ENCODE results near the gene SND1.
"Not testable (repeated sequence)": the region's sequence is repeated elsewhere in the genome, so short reads cannot be mapped to it uniquely, and the experiment has no call there.

SND1 gene

DNA sequence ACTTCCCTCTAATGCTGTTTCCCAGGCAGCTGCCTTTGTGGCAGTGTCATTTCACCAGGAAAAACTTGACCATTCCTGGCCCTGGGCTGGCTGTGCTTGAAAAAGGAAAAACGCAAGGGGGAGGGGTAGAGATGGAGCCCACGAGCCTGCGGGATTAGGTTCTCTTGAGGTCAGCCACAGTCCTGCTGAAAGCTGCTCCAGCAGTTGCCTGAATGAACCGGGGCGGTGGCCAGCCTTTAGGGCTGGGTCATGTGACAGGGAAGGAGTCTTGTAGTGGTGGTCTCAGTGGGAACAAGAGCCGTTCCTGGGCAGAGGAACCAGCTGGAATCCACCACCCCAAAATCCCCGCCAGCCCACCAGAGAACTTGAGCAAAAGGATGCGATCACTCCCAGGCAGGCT lies 430.4 kb downstream of the SND1 start:
- no peak for DNase-seq

DNA sequence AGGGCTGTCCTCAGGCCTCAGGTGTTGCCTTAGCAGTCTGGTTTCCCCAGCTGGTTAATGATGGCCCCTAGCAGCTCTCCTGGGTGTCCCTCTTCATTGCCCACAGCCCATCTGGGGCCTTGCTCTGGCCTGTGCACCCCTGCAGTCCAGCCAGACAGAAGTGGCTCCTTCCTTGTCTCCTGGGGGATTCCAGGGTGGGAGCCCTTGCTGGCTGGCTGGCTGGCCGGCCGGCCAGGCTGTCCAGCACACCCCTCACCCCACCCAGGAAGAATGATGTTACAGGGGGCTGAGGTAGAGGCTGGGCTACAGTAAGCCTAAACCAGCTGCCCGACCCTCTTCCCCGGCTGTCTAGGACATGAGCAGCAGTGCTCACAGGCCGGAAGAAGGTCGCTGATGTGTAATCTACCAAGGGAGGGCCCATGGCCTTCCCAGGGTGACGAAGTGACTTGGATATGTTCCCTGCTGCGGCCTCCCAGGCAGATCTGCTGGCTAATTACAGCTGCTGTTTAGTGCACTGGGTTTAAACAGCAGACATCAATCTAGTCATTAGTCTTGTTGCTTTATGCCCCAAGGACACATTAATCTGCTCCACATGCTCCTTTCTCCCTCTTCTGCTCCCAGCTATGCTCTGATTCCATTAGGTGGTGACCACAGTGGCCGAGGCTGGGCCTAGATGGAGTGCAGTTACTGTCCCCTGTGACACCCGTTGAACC lies 433.1 kb downstream of the SND1 start:
- no peak for DNase-seq

DNA sequence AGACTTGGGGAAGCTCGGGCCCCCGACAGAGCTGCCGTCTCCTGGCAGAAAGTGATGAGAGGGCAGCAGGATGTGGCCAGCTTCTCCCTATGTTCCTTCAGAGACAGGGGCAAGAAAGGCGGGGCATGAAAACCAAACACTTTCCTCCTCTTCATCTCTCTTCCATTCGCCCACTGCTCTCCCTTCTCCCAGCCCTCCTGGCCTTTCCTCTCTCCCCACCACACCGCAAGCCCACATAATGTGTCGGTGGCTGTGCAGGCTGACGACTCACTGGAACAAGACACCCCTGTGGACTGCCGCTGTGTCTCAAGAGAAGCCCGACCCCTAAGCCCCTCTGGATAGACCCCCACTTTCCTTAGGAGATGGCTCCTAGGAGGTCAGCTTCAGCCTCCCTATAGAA lies 438.5 kb downstream of the SND1 start:
- DNase-seq, result no peak

DNA sequence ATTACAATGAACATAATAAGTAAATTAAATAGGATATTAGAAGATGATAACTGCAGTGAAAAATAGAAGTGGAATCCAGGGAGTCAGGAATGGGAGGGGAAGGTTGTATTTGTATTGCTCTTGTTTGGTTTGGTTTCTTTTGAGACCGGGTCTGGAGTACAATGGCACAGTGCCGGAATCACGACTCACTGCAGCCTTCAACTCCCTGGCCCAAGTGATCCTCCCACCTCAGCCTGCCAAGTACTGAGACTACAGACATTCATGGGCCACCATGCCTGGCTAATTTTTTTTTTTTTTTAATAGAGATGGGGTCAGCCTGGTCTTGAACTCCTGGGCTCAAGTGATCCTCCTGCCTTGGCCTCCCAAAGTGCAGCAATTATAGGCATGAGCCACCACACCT lies 439.1 kb downstream of the SND1 start:
- no peak for DNase-seq

DNA sequence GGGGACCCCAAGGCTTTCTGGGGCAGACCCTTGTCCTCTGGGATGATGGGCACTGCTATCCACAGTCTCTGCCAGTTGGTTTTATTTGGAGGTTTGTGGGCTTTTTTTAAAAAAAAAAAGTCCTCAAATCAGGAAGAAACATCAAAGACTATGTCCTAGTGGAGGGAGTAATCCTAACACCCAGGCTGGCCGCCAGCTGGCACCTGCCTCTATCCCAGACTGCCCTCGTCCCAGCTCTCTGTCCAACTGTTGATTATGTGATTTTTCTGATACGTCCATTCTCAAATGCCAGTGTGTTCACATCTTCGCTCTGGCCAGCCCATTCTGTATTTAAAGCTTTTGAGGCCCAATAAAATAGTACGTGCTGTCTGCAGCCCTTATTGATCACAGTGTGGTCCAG lies 440.2 kb downstream of the SND1 start:
- no peak for DNase-seq

DNA sequence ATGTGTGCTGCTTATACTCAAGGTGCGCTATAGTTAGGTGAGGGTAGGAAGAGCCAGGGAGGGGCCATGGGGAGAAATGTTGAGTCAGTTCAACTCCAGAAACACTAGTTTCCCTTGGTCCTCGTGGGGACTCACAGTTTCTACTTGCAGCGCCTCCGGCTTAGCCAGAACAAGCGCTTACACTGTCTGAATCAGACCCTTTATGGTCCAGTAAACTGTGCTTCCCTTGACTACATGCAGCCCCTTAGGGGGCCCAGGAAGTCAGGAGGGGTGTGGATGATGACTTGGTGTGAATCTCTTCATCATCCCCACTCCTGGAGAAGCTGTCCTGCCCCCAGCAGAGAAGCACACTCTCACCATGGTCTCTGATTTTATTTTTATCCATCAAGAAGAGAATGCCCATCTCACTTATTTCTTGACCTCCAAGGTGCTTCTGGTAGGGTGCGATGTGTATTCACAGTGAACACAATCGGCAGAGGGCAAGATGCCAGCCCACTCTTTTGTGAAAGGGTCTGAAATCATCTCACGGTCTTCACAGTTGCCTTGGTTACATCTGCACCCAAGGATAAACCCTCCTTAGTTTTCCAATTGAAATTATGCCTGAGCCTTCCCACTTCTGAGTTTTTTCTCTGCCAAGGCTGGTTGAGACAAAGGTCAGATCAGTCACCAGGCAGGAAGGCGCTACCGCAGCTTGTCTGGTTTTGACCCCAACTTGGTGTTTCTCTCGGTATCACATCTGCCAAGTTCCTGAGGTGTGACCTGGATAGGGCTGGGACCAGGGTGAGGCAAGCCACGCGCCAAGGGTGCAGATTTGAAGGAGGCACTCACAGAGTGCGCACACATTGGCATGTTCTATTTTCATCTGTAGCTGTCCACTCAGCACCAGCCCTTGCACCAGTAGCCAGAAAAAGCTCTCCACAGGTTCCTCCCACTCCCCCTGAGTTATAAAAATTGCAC lies 441.9 kb downstream of the SND1 start:
- DNase-seq, result no peak

DNA sequence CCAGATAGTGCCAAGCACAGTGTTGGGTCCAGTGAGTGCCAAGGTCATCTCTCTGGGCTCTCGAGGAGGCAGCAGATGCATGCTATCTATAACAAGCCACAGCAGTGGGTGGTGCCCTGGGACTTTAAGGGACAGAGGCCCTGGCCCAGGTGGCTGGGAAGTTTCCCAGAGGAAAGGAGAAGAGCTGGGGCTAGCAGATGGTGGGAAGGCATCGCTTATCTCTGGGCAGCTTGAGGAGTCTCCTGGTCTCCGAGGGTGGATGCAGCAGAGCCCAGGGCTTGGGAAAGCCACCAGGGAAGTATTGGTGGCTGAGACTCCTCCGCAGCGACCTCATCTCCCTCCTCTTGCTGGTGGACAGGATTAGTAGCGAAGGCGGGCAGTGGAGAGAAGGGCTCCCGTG lies 442.7 kb downstream of the SND1 start:
- DNase-seq, result no peak

DNA sequence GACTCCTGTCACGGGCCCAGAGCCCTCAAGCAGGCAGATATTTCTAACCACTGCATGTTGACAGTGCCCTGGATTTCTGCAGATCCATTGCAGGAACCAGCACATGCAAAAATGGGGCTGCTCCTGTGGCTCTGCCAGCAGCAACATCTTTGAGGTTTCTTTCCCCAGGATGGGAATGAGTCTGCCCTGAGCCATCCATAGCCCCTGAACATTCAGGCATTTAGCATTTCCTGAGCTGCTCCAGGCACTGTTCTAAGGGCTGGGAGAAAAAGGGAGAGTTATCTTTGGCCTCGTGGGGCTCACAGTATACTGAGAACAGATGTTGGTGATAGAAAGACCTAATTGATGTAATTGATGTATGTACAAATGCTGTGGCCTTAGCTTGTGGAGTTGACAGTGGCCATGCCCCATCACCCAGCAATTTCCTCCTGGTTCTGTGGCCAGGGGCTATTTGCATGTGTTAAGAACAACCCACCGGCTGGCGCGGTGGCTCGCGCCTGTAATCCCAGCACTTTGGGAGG lies 445.3 kb downstream of the SND1 start:
- DNase-seq, result no peak

DNA sequence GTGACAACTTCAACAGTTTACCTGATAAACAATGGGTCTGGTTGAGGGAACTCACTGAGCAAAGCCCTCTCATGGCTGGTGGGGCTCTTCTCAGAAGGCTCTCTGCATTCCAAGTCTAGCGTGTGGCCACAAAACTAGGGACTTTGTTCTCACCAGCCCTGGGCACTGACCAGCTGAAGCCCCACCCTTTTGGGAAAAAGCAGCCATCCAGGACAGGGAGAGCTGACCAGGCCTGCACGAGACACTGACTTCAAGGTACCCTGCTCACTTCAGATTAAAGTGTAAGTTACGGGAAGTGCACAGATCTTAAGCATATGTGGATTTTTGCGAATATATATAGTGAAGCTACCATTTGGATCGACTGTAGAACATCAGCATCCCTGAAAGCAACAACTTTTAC lies 446.6 kb downstream of the SND1 start:
- DNase-seq, result no peak

DNA sequence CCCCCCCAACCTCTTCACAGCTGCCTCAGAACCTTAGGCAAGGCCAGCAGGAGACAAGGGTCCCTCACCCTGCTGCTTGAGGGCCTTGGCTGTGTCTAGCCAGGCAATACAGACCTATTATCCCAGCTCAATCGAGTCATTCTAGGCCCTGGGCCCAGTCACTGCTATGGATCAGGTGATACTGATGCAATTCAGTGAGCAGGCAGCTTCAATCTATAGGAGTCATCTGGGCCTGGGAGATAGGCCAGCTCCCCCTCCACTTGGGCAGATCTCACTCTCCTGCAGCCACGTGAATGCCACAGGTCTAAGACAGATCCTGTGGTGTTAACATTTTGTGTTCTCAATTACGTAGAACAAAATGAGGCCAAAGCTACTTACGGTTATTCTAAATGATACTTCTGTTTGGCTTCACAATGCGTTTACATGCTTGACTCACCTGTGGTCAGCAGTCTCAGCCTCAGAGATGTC lies 447.2 kb downstream of the SND1 start:
- DNase-seq, result no peak

DNA sequence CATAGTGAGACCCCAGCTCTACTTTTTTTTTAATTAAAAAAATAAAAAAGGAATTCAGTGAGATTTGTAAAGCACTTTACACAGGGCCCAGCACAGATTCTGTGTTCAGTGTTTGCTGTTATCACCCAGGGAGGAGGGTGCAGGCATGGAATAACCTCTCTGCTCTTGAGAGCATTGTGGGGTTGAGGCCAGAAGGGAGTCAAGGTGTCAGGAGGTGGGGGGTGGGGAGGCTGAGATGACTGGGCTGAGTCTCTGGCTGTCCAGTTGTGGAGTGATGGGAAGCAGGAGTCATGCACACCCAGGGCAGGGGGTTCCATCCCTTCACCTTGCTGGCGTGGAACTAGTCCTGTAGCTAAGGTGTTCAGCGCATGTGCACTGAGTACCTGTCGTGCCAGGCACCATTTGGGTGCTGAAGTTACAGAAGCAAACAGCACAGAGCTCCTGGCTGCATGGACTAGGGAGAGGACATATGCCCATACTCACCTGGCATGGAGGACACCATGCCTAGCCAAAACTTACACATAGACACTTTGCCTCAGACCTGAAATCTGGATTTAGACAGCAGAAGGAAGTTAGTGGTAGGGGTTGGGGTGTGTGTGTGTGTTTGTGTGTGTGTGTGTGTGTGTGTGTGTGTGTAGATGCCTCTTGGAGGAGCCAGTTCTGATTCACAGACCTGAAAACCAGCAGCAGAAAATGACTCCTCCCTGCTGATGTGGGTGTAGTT lies 448.4 kb downstream of the SND1 start:
- DNase-seq, result no peak

DNA sequence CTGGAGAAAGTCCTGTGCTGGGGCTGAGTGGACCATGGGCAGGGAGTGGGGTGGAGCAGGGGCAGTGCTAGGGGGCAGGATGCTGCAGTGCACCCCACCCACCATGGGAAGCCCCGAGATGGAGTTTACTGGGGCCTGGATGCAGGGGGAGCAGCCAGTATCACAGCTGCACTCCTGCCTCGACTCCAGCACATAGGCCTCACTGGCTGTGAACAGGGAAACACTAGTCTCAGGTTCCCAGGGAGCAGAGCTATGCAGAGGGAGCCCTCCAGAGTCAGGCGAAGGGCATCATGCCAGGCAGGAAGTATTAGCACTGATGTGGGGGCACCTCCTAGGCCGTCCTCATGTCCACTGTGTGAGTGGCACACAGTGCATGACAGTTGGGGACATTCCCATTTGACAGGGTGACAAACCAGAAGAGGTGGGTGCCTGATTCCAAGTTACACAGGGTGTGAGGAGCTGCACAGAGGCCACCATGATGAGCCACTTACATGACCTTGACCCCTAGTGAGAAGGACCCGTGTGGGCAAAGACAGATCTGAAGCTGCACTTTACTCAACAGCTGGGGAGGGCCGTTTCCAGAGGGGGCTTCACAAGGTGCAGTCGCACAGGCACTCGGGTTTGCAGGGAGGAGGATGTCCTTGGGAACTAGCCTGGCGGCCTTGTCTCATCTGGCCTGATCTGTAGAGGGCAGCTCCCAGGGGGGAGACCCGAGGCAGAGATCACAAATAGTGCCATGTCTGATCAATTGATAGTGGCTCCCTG lies 449.1 kb downstream of the SND1 start:
- DNase-seq, result no peak

DNA sequence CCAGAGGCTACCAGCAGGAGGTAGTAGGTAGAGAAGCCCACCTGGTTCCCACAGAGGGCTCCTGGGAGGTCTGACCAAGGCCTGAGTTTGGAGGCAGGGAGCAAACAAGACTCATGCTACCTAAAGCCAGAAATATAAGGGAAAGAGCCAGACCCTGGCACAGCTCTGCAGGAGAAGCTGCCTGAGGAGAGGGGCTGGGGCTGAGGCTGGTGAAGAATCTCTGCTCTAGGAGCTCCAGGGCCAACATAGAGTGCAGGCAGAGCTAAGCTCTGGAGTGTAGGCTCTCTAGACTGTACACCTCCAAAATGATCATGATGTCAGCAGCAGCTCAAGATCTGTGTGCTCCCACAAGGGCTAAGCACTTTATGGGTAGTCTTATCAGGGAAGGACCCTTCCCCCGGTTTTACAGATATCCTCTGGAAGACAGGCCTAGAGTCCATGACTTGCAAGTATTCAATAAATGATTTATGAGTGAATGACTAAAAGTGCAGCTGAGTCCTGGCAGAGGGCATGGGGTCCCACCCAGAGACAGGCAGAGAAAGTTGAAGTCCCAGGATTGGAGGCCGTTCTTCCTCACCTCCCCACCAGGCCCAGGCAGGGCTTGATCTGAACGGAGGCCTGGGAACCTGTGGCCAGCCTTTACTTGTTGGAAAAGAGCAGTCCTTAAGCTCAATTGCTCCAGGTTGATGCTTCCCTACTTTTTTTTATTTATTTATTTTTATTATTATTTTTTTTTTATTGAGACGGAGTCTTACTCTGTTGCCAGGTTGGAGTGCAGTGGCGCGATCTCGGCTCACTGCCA lies 450.7 kb downstream of the SND1 start:
- no peak for DNase-seq

DNA sequence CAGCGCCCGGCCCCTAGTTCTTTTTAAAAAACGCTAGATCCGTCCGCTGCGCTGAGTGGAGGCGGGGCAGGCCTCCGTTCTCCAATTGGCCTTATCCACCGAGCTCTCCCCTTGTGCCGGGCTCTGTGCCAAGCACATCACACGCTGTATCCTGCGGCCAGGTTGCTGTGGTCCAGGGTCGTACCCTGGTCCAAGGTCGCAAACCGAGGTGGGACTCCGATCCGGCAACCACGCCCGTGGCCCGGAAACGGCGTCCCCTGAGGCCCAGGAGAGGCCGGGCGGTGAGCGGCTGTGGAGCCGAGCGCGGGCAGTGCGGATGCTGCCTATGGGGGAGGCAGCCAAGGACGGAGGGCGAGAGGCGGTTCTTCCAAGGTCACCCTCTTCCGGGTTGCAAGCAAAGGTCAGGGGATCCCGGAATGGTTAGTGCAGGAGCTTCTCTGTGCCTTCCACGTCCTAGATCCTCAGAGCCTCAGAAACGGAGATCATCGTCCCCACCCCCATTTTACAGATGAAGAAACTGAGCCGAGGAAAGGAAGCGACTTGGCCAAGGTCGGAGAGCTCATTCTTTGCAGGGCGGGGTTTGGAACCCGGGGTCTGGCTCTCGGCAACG lies 451.6 kb downstream of the SND1 start:
- DNase-seq, result no peak

DNA sequence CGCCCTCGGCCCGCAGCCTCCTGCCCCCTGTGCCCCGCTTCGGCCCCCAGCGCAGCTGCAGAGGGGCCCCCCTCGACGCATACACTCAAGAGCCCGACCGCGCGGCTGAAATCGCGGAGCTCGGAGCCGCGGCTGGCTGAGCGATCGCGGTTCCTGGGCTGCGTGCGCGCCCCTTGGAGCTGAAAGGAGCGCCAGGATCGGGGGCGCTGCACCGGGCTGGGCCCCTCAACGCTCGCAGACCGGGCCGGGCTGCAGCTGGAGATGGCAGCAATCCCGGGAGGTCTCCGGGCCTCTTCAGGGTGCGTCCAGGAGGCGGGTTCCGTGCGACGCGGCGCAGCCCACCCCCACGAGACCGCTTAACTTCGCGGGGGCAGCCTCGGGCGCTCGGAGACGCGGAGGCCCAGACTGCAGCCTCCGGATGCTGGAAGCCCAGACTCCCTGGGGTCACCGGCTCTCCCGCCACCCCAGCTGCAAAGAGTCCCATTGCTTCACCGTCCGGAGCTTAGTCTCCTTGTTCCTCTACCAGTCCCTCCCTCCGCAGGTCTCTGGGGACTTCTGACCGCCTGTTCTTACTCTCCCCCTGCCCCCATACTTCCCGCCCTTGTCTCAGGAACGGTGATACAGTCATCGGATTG lies 452.2 kb downstream of the SND1 start:
- no peak for DNase-seq

DNA sequence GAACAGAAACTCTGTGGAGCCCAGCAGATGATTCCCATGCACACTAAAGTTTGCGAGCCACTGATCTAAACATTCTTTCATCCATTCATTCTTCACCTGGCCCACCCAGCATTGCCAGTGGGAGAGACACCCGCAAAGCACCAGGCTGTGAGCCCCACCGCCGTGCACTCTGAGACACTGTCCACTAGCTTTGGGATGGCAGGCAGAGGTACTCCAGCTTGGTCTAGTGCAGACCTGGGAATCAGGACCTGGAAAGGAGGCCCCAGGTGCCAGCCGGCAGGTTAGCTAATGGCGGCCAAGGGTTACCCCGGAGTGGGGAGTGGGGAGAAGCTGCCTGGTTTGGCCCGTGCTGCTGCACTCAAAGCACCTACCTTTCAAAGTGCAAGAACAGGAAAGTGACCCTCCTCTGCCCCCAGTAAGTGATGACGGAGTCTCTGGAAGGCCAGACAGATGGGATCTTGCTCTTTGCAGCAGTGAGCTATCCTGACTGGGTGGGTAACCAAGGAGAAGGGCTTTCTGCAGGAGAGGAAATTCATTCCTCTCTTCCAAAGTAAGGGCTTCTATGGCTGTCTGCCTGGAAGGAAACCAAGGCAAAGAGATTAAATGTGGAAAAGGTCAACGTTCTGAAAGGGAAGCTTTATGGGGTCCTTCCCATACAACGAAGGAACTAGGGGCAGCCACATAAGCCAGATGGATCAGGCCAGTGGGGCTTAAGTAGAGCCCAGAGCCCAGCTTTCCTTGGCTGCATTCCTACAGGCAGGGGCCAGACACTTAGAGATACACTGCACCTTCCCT lies 453.4 kb downstream of the SND1 start:
- DNase-seq, result no peak

DNA sequence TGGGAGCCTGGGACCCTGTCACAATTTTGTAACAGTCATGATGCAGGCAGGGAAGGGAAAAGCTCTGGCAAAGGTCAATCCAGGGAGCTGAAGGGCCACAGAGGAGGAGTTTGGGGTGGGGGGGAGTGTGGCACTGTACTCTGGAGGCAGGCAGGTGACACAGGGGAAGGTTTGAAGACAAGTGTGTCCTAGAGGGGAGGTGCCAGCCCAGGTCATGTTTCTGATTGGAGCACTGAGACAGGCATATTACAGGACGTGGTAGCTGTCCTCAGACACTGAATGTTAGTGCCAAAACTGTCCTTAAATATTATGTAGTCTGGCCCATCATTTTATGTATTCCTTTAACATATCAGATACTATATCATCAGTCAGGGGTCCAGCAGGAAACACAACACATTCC lies 454.8 kb downstream of the SND1 start:
- no peak for DNase-seq

DNA sequence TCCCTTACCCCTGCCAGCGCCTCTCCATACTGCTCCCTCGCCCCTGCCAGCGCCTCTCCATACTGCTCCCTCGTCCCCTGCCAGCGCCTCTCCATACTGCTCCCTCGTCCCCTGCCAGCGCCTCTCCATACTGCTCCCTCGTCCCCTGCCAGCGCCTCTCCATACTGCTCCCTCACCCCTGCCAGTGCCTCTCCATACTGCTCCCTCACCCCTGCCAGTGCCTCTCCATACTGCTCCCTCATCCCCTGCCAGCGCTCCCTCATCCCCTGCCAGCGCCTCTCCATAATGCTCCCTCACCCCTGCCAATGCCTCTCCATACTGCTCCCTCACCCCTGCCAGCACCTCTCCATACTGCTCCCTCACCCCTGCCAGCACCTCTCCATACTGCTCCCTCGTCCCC lies 455.5 kb downstream of the SND1 start:
- DNase-seq, result not testable (repeated sequence)

DNA sequence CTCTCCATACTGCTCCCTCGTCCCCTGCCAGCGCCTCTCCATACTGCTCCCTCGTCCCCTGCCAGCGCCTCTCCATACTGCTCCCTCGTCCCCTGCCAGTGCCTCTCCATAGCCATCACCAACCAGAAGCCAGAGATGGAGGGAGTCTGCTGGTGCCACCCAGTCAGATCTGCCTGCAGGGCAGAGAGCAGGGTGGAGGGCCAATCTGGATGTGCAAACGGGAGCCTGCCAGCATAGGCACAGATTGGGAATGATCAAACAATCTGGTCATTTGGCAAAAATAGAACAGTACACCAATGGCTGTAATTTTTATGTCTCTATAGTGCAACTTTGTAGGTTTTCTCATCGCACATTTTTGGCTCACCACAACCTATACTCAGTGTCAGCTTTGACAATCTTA lies 456.1 kb downstream of the SND1 start:
- no peak for DNase-seq
